ENCODE measurements around the gene BIRC5.
"Not testable (repeated sequence)": the region's sequence is repeated elsewhere in the genome, so short reads cannot be mapped to it uniquely, and the experiment has no call there.

BIRC5 gene

GRCh38 chr17:78252701-78253635 is 38.9 kb downstream of the BIRC5 start:
- Histone ChIP-seq H3K9me3 (ENCODE audit: insufficient read depth, low read depth, low read length) (no peaks in the 10 kb centered on the region), H3K4me1 (ENCODE audit: insufficient read depth, low read length, poor library complexity, severe bottlenecking) (peaks cover 34% of the 10 kb centered on the region), H4K20me1 (ENCODE audit: insufficient read depth, low read length, poor library complexity, severe bottlenecking) (no peaks in the 10 kb centered on the region), H3K9ac (ENCODE audit: low read depth, low read length, poor library complexity, severe bottlenecking) (peak overlapping the region; percentile 15), H3K36me3 (ENCODE audit: insufficient read depth, low read length) (no peaks in the 10 kb centered on the region), H3K4me2 (ENCODE audit: low read depth, low read length, poor library complexity, severe bottlenecking) (peak overlapping the region; percentile 55), H3K9me2 (replicated peaks; ENCODE audit: low read depth, low read length) (no peaks in the 10 kb centered on the region), H3F3A (ENCODE audit: low read depth) (0 out of 2 replicates have a peak, but pooled peaks cover 6% of the 10 kb centered on the region), H3K79me2 (ENCODE audit: insufficient read depth, low read length) (no peaks in the 10 kb centered on the region), H3K4me3 (ENCODE audit: low read length, poor library complexity, severe bottlenecking) (no peak overlapping the region), H3K27me3 (ENCODE audit: insufficient read depth, low read length, poor library complexity, severe bottlenecking) (no peaks in the 10 kb centered on the region), H2AFZ (ENCODE audit: low read length) (no peak overlapping the region)
- no peak for TF ChIP-seq EZH2phosphoT487 (IDR thresholded peaks at IDR 0.05; ENCODE audit: borderline replicate concordance)
- TF ChIP-seq CTCF (conservative IDR thresholded peaks at IDR 0.05; ENCODE audit: low read length), result no peak

GRCh38 chr17:78253636-78253945 is 39.5 kb downstream of the BIRC5 start:
- Histone ChIP-seq H3K4me2 (ENCODE audit: low read depth, low read length, poor library complexity, severe bottlenecking) (peak overlapping the region; percentile 89), H3K4me3 (ENCODE audit: low read length, poor library complexity, severe bottlenecking) (peak overlapping the region; percentile 93)

GRCh38 chr17:78253946-78254672 is 40.1 kb downstream of the BIRC5 start:
- TF ChIP-seq EZH2phosphoT487 (IDR thresholded peaks at IDR 0.05; ENCODE audit: borderline replicate concordance), result no peak
- TF ChIP-seq CTCF (conservative IDR thresholded peaks at IDR 0.05; ENCODE audit: low read length), result no peak
- H3K27me3 ChIP-seq (ENCODE audit: insufficient read depth, low read length, poor library complexity, severe bottlenecking), result no peaks in the 10 kb centered on the region
- no peaks in the 10 kb centered on the region for H3K9me2 ChIP-seq (replicated peaks; ENCODE audit: low read depth, low read length)
- peaks cover 44% of the 10 kb centered on the region for H3K4me1 ChIP-seq (ENCODE audit: insufficient read depth, low read length, poor library complexity, severe bottlenecking)
- H3K4me2 ChIP-seq (ENCODE audit: low read depth, low read length, poor library complexity, severe bottlenecking), result peak overlapping the region; percentile 89
- peak overlapping the region; percentile 78 for H3K9ac ChIP-seq (ENCODE audit: low read depth, low read length, poor library complexity, severe bottlenecking)
- H4K20me1 ChIP-seq (ENCODE audit: insufficient read depth, low read length, poor library complexity, severe bottlenecking), result no peaks in the 10 kb centered on the region
- no peaks in the 10 kb centered on the region for H3K36me3 ChIP-seq (ENCODE audit: insufficient read depth, low read length)
- H2AFZ ChIP-seq (ENCODE audit: low read length), result peak overlapping the region; percentile 100
- no peaks in the 10 kb centered on the region for H3K79me2 ChIP-seq (ENCODE audit: insufficient read depth, low read length)
- H3K9me3 ChIP-seq (ENCODE audit: insufficient read depth, low read depth, low read length), result no peaks in the 10 kb centered on the region
- 0 out of 2 replicates have a peak, but pooled peaks cover 6% of the 10 kb centered on the region for H3F3A ChIP-seq (ENCODE audit: low read depth)
- H3K4me3 ChIP-seq (ENCODE audit: low read length, poor library complexity, severe bottlenecking), result peak overlapping the region; percentile 93

More at GRCh38 chr17:78253636-78253945, 39.5 kb downstream of the BIRC5 start:
- peaks cover 40% of the 10 kb centered on the region for H3K4me1 ChIP-seq (ENCODE audit: insufficient read depth, low read length, poor library complexity, severe bottlenecking)
- not testable (repeated sequence) for H3F3A ChIP-seq (ENCODE audit: low read depth); H3K9me2 ChIP-seq (replicated peaks; ENCODE audit: low read depth, low read length); H3K9me3 ChIP-seq (ENCODE audit: insufficient read depth, low read depth, low read length); H3K27me3 ChIP-seq (ENCODE audit: insufficient read depth, low read length, poor library complexity, severe bottlenecking); H3K79me2 ChIP-seq (ENCODE audit: insufficient read depth, low read length); H2AFZ ChIP-seq (ENCODE audit: low read length); H3K36me3 ChIP-seq (ENCODE audit: insufficient read depth, low read length); H4K20me1 ChIP-seq (ENCODE audit: insufficient read depth, low read length, poor library complexity, severe bottlenecking)
- peak overlapping the region; percentile 78 for H3K9ac ChIP-seq (ENCODE audit: low read depth, low read length, poor library complexity, severe bottlenecking)
